Mesenchymal stem cell (in vitro differentiated cells and primary cell): ENCODE data around the gene TROAP. TPM values are rescaled to one million over a fixed set of nuclear protein-coding genes. Genes with fewer than 3 reads are reported as not detected.

ENCODE experiments used
- DNase-seq: peaks from one replicate; pipeline ENCODE4 v3.0.0-alpha.2; 2013
- H2AFZ ChIP-seq: one replicate; pipeline ENCODE4 v1.6.1; 2013; ENCODE audit warnings: low read depth, mild to moderate bottlenecking, control low read depth, inconsistent platforms, low read length, moderate library complexity
- H2AK5ac ChIP-seq: 2 replicates; pipeline ENCODE4 v1.6.1; 2013; ENCODE audit warnings: low read length, moderate library complexity, mild to moderate bottlenecking, inconsistent platforms; ENCODE audit not compliant: severe bottlenecking
- H2BK120ac ChIP-seq: one replicate; pipeline ENCODE4 v1.6.1; 2013; ENCODE audit warnings: low read depth, mild to moderate bottlenecking, inconsistent platforms, low read length, moderate library complexity
- H2BK12ac ChIP-seq, 2 experiments: one replicate each; pipeline ENCODE4 v1.6.1; 2013; ENCODE audit warnings: inconsistent platforms in 2 of 2, low read length in 2 of 2, mild to moderate bottlenecking in 2 of 2, moderate library complexity in 2 of 2, control low read depth in 1 of 2
- H2BK15ac ChIP-seq: one replicate; pipeline ENCODE4 v1.6.1; 2013; ENCODE audit warnings: mild to moderate bottlenecking, low read depth, inconsistent platforms; ENCODE audit not compliant: poor library complexity, severe bottlenecking
- H2BK5ac ChIP-seq: 2 replicates; pipeline ENCODE4 v1.6.1; 2013; ENCODE audit warnings: low read depth, mild to moderate bottlenecking, low read length, control low read depth, inconsistent platforms; ENCODE audit not compliant: poor library complexity, severe bottlenecking
- H3K14ac ChIP-seq, 2 experiments: one replicate each; pipeline ENCODE4 v1.6.1; 2013; ENCODE audit warnings: inconsistent platforms in 2 of 2, low read length in 2 of 2, control low read depth in 1 of 2, mild to moderate bottlenecking in 1 of 2, moderate library complexity in 1 of 2
- H3K18ac ChIP-seq, 2 experiments: one replicate each; pipeline ENCODE4 v1.6.1; 2013; ENCODE audit warnings: inconsistent platforms in 2 of 2, low read length in 2 of 2, control low read depth in 1 of 2, low read depth in 1 of 2, mild to moderate bottlenecking in 1 of 2
- H3K23ac ChIP-seq, 2 experiments: one replicate each; pipeline ENCODE4 v1.6.1; 2013; ENCODE audit warnings: inconsistent platforms in 2 of 2, low read length in 2 of 2, mild to moderate bottlenecking in 2 of 2, moderate library complexity in 2 of 2, control low read depth in 1 of 2
- H3K27ac ChIP-seq: 2 replicates; pipeline ENCODE4 v1.5.1; 2013; ENCODE audit warnings: mild to moderate bottlenecking, moderate library complexity, low read length, control low read depth, inconsistent platforms; ENCODE audit not compliant: poor library complexity, severe bottlenecking
- H3K27me3 ChIP-seq, 2 experiments: 2 replicates each; pipeline versions ENCODE4 v1.6.1 to v1.7.0; 2013; ENCODE audit warnings: low read length in 2 of 2, mild to moderate bottlenecking in 2 of 2, moderate library complexity in 2 of 2, control low read depth in 1 of 2, inconsistent platforms in 1 of 2; ENCODE audit not compliant: control insufficient read depth in 1 of 2, insufficient read depth in 1 of 2
- H3K36me3 ChIP-seq, 2 experiments: 2 replicates each; pipeline versions ENCODE4 v1.6.1 to v1.7.0; 2013; ENCODE audit warnings: low read length in 2 of 2, control low read depth in 1 of 2, inconsistent platforms in 1 of 2, low read depth in 1 of 2, mild to moderate bottlenecking in 1 of 2; ENCODE audit not compliant: insufficient read depth in 2 of 2, control insufficient read depth in 1 of 2
- H3K4ac ChIP-seq, 2 experiments: one replicate each; pipeline ENCODE4 v1.6.1; 2013; ENCODE audit warnings: inconsistent platforms in 2 of 2, low read length in 2 of 2, mild to moderate bottlenecking in 2 of 2, moderate library complexity in 2 of 2, control low read depth in 1 of 2, low read depth in 1 of 2
- H3K4me1 ChIP-seq: 2 replicates; pipeline ENCODE4 v1.6.1; 2013; ENCODE audit warnings: low read depth, low read length, control low read depth; ENCODE audit not compliant: control insufficient read depth, insufficient read depth
- H3K4me2 ChIP-seq: 2 replicates; pipeline ENCODE4 v1.6.1; 2013; ENCODE audit warnings: low read length, mild to moderate bottlenecking, inconsistent platforms; ENCODE audit not compliant: poor library complexity, severe bottlenecking
- H3K4me3 ChIP-seq, 2 experiments: 2 replicates each; pipeline versions ENCODE4 v1.5.1 to v1.7.0; 2013; ENCODE audit warnings: low read length in 2 of 2, mild to moderate bottlenecking in 2 of 2, control low read depth in 1 of 2, low read depth in 1 of 2; ENCODE audit not compliant: insufficient read depth in 1 of 2
- H3K79me1 ChIP-seq: replicated peaks from 2 replicates; pipeline ENCODE4 v1.6.1; 2013; ENCODE audit warnings: mild to moderate bottlenecking, control low read depth, low read length, inconsistent platforms; ENCODE audit not compliant: poor library complexity, severe bottlenecking
- H3K9ac ChIP-seq: 2 replicates; pipeline ENCODE4 v1.7.0; 2013; ENCODE audit warnings: mild to moderate bottlenecking, low read length, moderate library complexity
- H3K9me3 ChIP-seq: 2 replicates; pipeline ENCODE4 v1.7.0; 2013; ENCODE audit warnings: mild to moderate bottlenecking, low read length; ENCODE audit not compliant: control insufficient read depth
- H4K8ac ChIP-seq: one replicate; pipeline ENCODE4 v1.6.1; 2013; ENCODE audit warnings: inconsistent platforms, mild to moderate bottlenecking, low read length, moderate library complexity
- H4K91ac ChIP-seq: one replicate; pipeline ENCODE4 v1.6.1; 2013; ENCODE audit warnings: mild to moderate bottlenecking, low read length, inconsistent platforms
- WGBS: methylation state at CpG from one replicate; pipeline ENCODE4 v1.1.7; 2013; ENCODE audit warnings: mixed read lengths; 5-methylcytosine and 5-hydroxymethylcytosine counted together
- polyA plus RNA-seq, 2 experiments: library from polyadenylated mRNA; stranded (reverse); fragments of 200-250 nt; gene quantifications; one replicate each; pipeline ENCODE4 v1.2.3, GENCODE V29; 2013

TROAP gene, protein sequence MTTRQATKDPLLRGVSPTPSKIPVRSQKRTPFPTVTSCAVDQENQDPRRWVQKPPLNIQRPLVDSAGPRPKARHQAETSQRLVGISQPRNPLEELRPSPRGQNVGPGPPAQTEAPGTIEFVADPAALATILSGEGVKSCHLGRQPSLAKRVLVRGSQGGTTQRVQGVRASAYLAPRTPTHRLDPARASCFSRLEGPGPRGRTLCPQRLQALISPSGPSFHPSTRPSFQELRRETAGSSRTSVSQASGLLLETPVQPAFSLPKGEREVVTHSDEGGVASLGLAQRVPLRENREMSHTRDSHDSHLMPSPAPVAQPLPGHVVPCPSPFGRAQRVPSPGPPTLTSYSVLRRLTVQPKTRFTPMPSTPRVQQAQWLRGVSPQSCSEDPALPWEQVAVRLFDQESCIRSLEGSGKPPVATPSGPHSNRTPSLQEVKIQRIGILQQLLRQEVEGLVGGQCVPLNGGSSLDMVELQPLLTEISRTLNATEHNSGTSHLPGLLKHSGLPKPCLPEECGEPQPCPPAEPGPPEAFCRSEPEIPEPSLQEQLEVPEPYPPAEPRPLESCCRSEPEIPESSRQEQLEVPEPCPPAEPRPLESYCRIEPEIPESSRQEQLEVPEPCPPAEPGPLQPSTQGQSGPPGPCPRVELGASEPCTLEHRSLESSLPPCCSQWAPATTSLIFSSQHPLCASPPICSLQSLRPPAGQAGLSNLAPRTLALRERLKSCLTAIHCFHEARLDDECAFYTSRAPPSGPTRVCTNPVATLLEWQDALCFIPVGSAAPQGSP
- 7.5 TPM for polyA plus RNA-seq (2013, experiment 1 of 2)
- polyA plus RNA-seq (2013, experiment 2 of 2): 6.9 TPM

DNA sequence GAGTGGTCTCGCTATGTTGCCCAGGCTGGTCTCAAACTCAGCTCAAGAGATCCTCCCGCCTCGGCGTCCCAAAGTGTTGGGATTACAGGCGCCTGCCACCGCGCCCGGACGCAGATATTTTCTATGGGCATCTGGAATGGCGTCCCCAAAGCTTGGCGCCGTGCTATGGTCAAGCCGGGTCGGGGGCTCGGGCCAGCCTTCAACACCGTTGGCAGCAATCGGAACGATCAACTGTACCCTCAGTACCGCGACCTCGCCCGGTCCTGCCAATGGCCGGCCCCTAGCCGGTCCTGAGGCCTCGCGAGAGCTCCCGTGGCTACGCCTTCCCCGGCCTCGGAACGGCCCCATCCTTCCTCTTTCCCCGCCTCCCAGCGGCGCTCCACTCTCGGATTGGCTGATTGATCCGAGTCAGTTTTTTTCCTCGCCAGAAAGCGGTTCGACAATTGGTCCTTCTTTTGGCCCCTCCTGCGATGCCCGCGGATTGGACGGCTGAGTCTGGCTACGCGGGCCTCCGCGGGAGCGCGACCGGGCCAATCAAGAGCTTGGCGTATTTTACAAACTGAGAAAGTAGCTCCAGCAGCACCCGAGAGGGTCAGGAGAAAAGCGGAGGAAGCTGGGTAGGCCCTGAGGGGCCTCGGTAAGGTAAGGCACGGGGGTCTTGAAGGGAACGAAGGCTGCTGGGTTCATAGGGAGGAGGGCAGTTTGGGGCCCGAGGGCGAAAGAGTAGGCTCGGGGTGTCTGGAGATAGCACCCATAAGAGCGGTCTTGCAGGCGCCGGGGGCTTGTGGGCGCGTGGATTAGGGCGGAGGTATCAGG is at the start of gene TROAP:
Gene TROAP, plus strand, starts transcription at position 548 of the 816 bp plus-strand sequence. CDS start 354 bp downstream, outside the sequence.
- Histone ChIP-seq H4K8ac (peak within 1 kb of the TSS; percentile 86), H3K4me3 (peak within 1 kb of the TSS; percentile 70 to 90), H2BK12ac (no peak within 1 kb of the TSS), H3K23ac (no peak within 1 kb of the TSS), H2BK15ac (peak within 1 kb of the TSS; percentile 62), H2AFZ (peak within 1 kb of the TSS; percentile 93), H2BK5ac (no peak within 1 kb of the TSS), H3K4me1 (peaks cover 13% of the 10 kb centered on the region), H2BK120ac (no peak within 1 kb of the TSS), H4K91ac (peak within 1 kb of the TSS; percentile 36), H3K27me3 (no peaks in the 10 kb centered on the region), H3K9me3 (no peaks in the 10 kb centered on the region), H2AK5ac (no peak within 1 kb of the TSS), H3K9ac (peak within 1 kb of the TSS; percentile 92), H3K4ac (peak within 1 kb of the TSS in 1 of 2 experiments; percentile 53), H3K27ac (peak within 1 kb of the TSS; percentile 34), H3K18ac (peak within 1 kb of the TSS in 1 of 2 experiments; percentile 93), H3K14ac (no peak within 1 kb of the TSS), H3K4me2 (peak within 1 kb of the TSS; percentile 99), H3K79me1 (peaks cover 23% of the 10 kb centered on the region), H3K36me3 (peaks cover 3 to 8% of the 10 kb centered on the region in 2 experiments)
- under 1% methylated on average over 57 of the region's 65 CpGs for WGBS
- peak; percentile 99 for DNase-seq

DNA sequence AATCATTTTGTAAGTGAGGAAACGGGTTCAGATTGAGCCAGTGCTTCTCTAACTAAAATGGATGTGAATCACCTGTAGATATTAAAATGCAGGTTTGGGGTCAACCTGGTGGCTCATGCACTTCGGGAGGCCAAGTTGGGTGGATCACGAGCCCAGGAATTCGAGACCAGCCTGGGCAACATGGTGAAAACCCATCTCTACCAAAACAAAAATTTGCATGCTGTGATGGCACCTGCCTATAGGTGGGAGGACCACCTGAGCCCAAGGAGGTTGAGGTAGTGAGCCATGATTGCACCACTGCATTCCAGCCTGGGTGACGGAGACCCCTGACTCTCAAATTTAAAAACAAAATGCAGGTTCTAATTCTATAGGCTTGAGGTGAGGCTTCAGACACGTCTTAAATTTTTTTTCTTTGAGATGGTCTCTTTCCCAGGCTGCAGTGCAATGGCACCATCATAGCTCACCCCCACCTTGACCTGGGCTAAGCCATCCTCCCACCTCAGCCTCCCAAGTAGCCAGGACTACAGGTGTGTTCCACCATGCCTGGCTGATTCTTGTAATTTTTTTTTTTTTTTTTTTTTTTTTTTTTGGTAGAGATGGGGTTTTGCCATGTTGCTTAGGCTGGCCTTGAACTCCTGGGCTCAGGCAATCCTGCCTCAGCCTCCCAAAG is 49.2 kb upstream of the TROAP start:
- Histone ChIP-seq H3K23ac (no peak overlapping the region), H2BK120ac (no peak overlapping the region), H2BK15ac (no peak overlapping the region), H2AFZ (no peak overlapping the region), H3K4me2 (no peak overlapping the region), H3K79me1 (no peaks in the 10 kb centered on the region), H4K91ac (no peak overlapping the region), H2BK12ac (no peak overlapping the region), H3K14ac (no peak overlapping the region), H2AK5ac (no peak overlapping the region), H3K4ac (no peak overlapping the region), H3K36me3 (peaks cover 41 to 57% of the 10 kb centered on the region in 2 experiments), H3K18ac (no peak overlapping the region), H3K4me3 (no peak overlapping the region), H3K27me3 (no peaks in the 10 kb centered on the region), H3K4me1 (peaks cover 10% of the 10 kb centered on the region), H3K27ac (no peak overlapping the region), H4K8ac (no peak overlapping the region), H3K9ac (no peak overlapping the region), H3K9me3 (no peaks in the 10 kb centered on the region), H2BK5ac (no peak overlapping the region)
- WGBS: 95% methylated on average over 6 of the region's 6 CpGs
- DNase-seq: no peak

DNA sequence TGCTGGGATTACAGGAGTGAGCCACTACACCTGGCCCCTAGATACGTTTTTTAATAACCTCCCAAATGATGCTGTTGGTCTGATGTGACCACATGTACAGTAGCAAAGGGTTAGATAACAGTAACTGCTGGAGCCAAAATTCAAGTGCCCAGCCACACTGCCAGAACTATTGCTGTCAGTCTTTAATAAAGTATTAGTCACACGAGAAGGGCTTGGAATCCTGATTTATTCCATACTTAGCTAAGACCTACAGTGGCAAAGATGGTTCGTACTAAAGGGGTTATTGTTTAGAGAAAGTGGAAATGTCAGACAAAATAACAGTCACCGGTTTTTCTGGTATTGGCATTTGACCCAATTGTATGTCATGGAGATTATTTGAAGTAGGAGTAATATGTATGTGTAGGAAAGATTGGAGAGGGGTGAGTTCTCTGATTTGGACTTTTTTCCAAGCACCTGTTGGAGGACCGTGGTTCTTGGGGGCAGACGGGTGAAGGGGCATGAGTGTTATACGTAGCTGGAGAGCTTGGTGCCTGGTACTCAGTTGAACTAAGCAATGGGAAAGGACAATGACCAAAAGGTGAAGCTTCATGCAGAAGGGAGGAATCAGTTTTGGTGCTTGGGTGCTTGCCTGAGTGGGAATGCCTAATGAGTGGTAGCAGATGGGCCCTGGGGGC is 48.5 kb upstream of the TROAP start:
- Histone ChIP-seq H3K23ac (no peak overlapping the region), H2BK12ac (no peak overlapping the region), H2BK120ac (no peak overlapping the region), H3K14ac (no peak overlapping the region), H3K79me1 (no peaks in the 10 kb centered on the region), H3K4me2 (no peak overlapping the region), H3K18ac (no peak overlapping the region), H3K27me3 (no peaks in the 10 kb centered on the region), H3K4ac (no peak overlapping the region), H2AFZ (no peak overlapping the region), H3K4me1 (peaks cover 5% of the 10 kb centered on the region), H3K9me3 (no peaks in the 10 kb centered on the region), H2BK5ac (no peak overlapping the region), H3K36me3 (peaks cover 38 to 53% of the 10 kb centered on the region in 2 experiments), H3K9ac (peak overlapping the region; percentile 18), H3K4me3 (no peak overlapping the region), H2AK5ac (no peak overlapping the region), H3K27ac (no peak overlapping the region), H4K91ac (no peak overlapping the region), H2BK15ac (no peak overlapping the region), H4K8ac (peak overlapping the region; percentile 43)
- DNase-seq: no peak
- WGBS: 82% methylated on average over 7 of the region's 7 CpGs
